Omental fat pad (tissue), 4 donors: ENCODE measurements around the gene MYADML2. TPM values are rescaled to one million over a fixed set of nuclear protein-coding genes. Genes with fewer than 3 reads are reported as not detected.
A peak's percentile ranks its signal among the peaks of the same experiment; 100 is the strongest.

Source experiments
- ATAC-seq: fragments of 150-250 bp; one replicate; pipeline ENCODE4 v1.9.1; 2016; ENCODE audit warnings: mild to moderate bottlenecking, moderate library complexity; ENCODE audit not compliant: low FRiP score
- DNase-seq: peaks from one replicate; pipeline ENCODE4 v3.0.0-alpha.2; 2019; ENCODE audit warnings: low spot score
- CTCF ChIP-seq, 3 donors: fragments of 450-650 bp; IDR thresholded peaks; one replicate each; pipeline ENCODE4 v1.5.1; 2016 to 2017; ENCODE audit warnings: antibody characterized with exemption in 3 of 3, mild to moderate bottlenecking in 3 of 3, moderate library complexity in 2 of 3
- total RNA-seq, 4 donors: library from RNA; depleted of rRNA; stranded (reverse); fragments of >200 nt; gene quantifications; one replicate each; pipeline ENCODE4 v1.1.0, GENCODE V29; 2016

The MYADML2 gene
- total RNA-seq, 4 donors from 2014 or later = not detected

- no peak for ATAC-seq
- DNase-seq = no peak
- TF ChIP-seq CTCF (IDR thresholded peaks at IDR 0.05) = no peak
Observed at GRCh38 chr17:81960130-81960958, 13.3 kb upstream of the MYADML2 start.

- peak; percentile 80 for ATAC-seq
- DNase-seq = peak; percentile 58
- TF ChIP-seq CTCF (IDR thresholded peaks at IDR 0.05) = peak in 2 of 3 donors; percentile 68 to 86
Observed at GRCh38 chr17:81959362-81960129, 12.5 kb upstream of the MYADML2 start.

- no peak for TF ChIP-seq CTCF (IDR thresholded peaks at IDR 0.05)
- DNase-seq (no peak), ATAC-seq (no peak)
Observed at GRCh38 chr17:81958633-81959342, 11.8 kb upstream of the MYADML2 start.

- ATAC-seq (no peak), DNase-seq (no peak)
- TF ChIP-seq CTCF (IDR thresholded peaks at IDR 0.05) = no peak
Observed at GRCh38 chr17:81957691-81958432, 10.8 kb upstream of the MYADML2 start.

GRCh38 chr17:81956607-81957589 lies 9.9 kb upstream of the MYADML2 start:
- ATAC-seq (no peak), DNase-seq (no peak)
- TF ChIP-seq CTCF (IDR thresholded peaks at IDR 0.05) = no peak
